ENCODE data around the gene SND1. TPM values are rescaled to one million over a fixed set of nuclear protein-coding genes. Genes with fewer than 3 reads are reported as not detected.

Gene SND1
- total RNA-seq, 4 donors from 2014 or later, result 55.5 to 305 (median 80.1) TPM

DNA sequence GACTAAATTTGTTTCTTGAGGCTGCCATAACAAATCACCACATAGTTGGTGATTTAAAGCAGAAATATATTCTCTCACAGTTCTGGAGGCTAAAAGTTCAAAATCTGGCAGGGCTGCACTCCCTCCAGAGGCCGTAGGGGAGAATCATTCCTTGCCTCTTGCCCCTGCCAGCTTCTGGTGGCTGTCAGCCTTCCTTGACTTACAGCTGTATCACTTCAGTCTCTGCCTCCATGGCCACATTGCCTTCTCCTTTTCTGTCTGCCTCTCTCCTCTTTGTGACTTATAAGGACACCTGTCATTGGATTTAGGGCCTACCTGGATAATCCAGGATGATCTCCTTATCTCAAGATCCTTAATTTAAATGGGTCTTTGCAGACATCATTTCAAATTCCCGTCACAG, 385.1 kb downstream of the SND1 start:
- no peak overlapping the region for H3K27ac ChIP-seq
- H3K4me1 ChIP-seq, result peaks cover 0 to 19% (median 3%) of the 10 kb centered on the region in 4 donors
- H3K36me3 ChIP-seq, result no peaks in the 10 kb centered on the region
- no peaks in the 10 kb centered on the region for H3K27me3 ChIP-seq
- no peak for TF ChIP-seq POLR2A (IDR thresholded peaks at IDR 0.05)
- TF ChIP-seq, protein P1, sequence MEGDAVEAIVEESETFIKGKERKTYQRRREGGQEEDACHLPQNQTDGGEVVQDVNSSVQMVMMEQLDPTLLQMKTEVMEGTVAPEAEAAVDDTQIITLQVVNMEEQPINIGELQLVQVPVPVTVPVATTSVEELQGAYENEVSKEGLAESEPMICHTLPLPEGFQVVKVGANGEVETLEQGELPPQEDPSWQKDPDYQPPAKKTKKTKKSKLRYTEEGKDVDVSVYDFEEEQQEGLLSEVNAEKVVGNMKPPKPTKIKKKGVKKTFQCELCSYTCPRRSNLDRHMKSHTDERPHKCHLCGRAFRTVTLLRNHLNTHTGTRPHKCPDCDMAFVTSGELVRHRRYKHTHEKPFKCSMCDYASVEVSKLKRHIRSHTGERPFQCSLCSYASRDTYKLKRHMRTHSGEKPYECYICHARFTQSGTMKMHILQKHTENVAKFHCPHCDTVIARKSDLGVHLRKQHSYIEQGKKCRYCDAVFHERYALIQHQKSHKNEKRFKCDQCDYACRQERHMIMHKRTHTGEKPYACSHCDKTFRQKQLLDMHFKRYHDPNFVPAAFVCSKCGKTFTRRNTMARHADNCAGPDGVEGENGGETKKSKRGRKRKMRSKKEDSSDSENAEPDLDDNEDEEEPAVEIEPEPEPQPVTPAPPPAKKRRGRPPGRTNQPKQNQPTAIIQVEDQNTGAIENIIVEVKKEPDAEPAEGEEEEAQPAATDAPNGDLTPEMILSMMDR (IDR thresholded peaks at IDR 0.05), result no peak
- DNase-seq, result no peak
- H3K9me3 ChIP-seq, result no peaks in the 10 kb centered on the region
- no peak overlapping the region for H3K4me3 ChIP-seq

DNA sequence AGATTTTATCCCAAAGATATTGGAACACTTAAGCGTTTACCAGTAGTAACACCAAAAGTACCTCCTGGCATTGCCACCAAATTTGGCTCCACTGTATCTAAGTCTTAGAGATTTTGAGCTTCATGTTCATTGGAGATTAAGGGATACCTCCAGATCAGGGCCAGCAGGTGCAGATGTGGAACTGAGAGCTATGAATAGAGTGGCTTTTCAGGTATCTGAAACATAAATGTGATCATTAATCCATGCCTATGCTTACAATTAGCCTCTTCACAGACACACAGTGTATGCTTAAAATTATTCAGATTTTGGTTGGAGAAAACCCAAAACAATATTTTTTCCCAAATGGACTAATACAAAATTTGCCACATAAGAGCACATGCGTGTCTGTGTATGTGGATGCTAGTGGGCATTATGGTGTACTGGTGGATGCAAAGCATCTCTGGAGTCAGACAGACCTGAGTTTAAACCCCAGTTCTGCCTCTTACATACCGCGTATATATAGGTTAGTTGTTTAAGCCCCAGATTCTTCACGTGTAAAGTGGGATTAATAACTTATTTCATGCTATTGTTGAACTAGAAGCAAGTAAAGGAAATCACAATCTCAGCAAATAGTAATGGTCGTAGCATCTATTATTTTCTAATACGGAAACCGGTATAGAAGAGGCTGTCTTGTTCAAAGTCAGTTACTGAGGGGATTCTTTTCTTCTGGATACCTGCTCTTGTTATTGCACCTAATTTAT, 386.1 kb downstream of the SND1 start:
- Histone ChIP-seq H3K27ac (no peak overlapping the region), H3K27me3 (no peaks in the 10 kb centered on the region), H3K36me3 (no peaks in the 10 kb centered on the region), H3K9me3 (no peaks in the 10 kb centered on the region), H3K4me1 (peaks cover 0 to 9% (median 0%) of the 10 kb centered on the region in 4 donors), H3K4me3 (no peak overlapping the region)
- no peak for TF ChIP-seq POLR2A (IDR thresholded peaks at IDR 0.05)
- TF ChIP-seq, protein P1 (IDR thresholded peaks at IDR 0.05), result no peak
- no peak for DNase-seq

DNA sequence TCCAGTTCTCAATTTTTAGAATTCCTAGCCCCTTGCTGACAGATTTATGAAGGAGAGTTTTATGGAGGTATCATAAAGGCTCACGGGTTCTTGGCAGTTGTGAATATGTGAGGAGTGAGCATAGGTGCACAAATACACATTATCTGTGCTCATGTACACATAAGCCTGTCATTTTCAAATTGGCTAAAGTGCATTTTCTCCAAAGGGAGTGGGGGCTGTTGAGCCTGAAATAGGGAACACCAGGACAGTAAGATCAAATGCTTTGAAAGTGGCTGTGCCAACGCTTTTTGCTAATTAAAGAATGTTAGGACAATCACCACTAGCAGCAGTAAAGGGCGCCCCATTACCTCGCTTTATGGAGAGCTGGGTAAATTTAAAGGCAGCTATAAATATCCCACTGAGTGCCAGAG, 387.6 kb downstream of the SND1 start:
- TF ChIP-seq POLR2A (IDR thresholded peaks at IDR 0.05), result no peak
- TF ChIP-seq, protein P1 (IDR thresholded peaks at IDR 0.05), result no peak
- DNase-seq, result no peak
- H3K27ac ChIP-seq, result no peak overlapping the region

DNA sequence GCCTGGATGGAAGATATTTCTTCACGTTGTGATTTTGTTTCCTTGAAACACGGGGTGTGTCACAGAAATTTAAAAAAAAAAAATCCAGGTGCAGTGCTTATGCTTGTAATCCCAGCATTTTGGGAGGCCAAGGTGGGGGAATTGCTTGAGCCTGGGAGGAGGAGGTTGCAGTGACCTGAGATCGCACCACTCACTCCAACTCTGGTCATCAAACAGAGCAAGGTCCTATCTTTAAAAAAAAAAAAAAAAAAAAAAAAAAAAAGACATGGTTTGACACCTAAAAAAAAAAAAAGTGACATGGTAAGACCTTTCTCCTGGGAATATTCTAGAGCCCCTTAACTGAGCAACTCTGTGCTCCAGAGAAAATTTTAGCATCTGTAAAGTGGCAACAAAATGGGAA, 388.2 kb downstream of the SND1 start:
- no peaks in the 10 kb centered on the region for H3K9me3 ChIP-seq
- DNase-seq, result no peak
- H3K27ac ChIP-seq, result no peak overlapping the region
- H3K36me3 ChIP-seq, result no peaks in the 10 kb centered on the region
- no peak for TF ChIP-seq POLR2A (IDR thresholded peaks at IDR 0.05)
- TF ChIP-seq, protein P1 (IDR thresholded peaks at IDR 0.05), result no peak
- H3K4me1 ChIP-seq, result peaks cover 0 to 9% (median 0%) of the 10 kb centered on the region in 4 donors
- no peak overlapping the region for H3K4me3 ChIP-seq
- H3K27me3 ChIP-seq, result no peaks in the 10 kb centered on the region

More for the DNA sequence above, 387.6 kb downstream of the SND1 start:
- H3K4me3 ChIP-seq, result no peak overlapping the region
- H3K4me1 ChIP-seq, result peaks cover 0 to 9% (median 0%) of the 10 kb centered on the region in 4 donors
- no peaks in the 10 kb centered on the region for H3K27me3 ChIP-seq
- no peaks in the 10 kb centered on the region for H3K36me3 ChIP-seq
- H3K9me3 ChIP-seq, result no peaks in the 10 kb centered on the region

DNA sequence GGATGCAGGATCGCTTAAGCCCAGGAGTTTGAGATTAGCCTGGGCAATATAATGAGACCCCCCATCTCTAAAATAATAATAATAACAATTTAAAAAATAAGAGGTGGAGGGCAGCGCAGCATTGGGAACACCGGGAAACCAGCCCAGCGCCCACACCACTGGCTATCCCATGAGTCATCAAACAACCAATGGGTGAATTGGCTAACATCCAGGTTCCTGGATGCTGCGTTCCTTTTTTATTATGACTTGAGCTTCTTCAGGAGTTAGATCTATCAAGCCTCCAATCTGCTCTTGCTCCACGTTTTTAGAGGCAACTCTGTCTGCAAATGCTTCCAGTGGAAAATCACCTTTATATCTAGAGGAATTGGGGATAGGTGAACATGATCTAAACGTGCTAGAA, 389.2 kb downstream of the SND1 start:
- Histone ChIP-seq H3K27me3 (no peaks in the 10 kb centered on the region), H3K36me3 (no peaks in the 10 kb centered on the region), H3K4me1 (peaks cover 0 to 9% (median 0%) of the 10 kb centered on the region in 4 donors), H3K4me3 (no peak overlapping the region), H3K27ac (no peak overlapping the region), H3K9me3 (no peaks in the 10 kb centered on the region)
- DNase-seq, result no peak
- TF ChIP-seq POLR2A (IDR thresholded peaks at IDR 0.05), result no peak
- TF ChIP-seq, protein P1 (IDR thresholded peaks at IDR 0.05), result no peak
